Measurements from ENCODE around the gene MBP. TPM values are rescaled to one million over a fixed set of nuclear protein-coding genes. Genes with fewer than 3 reads are reported as not detected.

Gene MBP
- total RNA-seq, 4 donors from 2014 or later = 40.9 to 67.7 (median 51.8) TPM

- Histone ChIP-seq H3K36me3 (no peaks in the 10 kb centered on the region), H3K4me1 (no peaks in the 10 kb centered on the region), H3K27me3 (no peaks in the 10 kb centered on the region), H3K9me3 (no peaks in the 10 kb centered on the region), H3K27ac (no peak overlapping the region), H3K4me3 (no peak overlapping the region)
- DNase-seq = no peak
- TF ChIP-seq CTCF (IDR thresholded peaks at IDR 0.05) (no peak), POLR2A (IDR thresholded peaks at IDR 0.05) (no peak)
These were observed 129.3 kb downstream of the MBP start for GRCh38 chr18:77003316-77003715.

DNA sequence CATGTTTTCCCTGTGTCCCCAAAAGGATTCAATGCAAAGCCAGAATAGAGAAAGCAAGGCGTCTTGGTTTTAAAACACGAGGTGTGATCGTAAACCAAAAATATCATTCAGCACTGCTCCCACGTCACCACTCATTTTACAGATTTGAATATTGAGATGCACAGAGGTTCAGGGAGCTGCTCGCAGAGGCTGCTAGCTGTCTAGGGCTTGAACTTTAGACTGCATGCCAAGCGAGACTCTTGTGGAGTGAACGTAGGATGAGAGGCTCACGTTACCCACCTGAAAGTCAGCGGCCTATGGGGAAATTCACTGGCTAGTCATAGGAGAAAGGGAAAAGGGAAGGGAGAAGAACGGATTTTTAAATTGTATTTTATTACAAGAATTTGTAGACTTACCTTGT lies 130.1 kb downstream of the MBP start:
- H3K27ac ChIP-seq = no peak overlapping the region
- no peaks in the 10 kb centered on the region for H3K27me3 ChIP-seq
- no peaks in the 10 kb centered on the region for H3K4me1 ChIP-seq
- no peak overlapping the region for H3K4me3 ChIP-seq
- DNase-seq = no peak
- no peaks in the 10 kb centered on the region for H3K36me3 ChIP-seq
- H3K9me3 ChIP-seq = no peaks in the 10 kb centered on the region
- TF ChIP-seq CTCF (IDR thresholded peaks at IDR 0.05) (no peak), POLR2A (IDR thresholded peaks at IDR 0.05) (no peak)

- Histone ChIP-seq H3K4me1 (no peaks in the 10 kb centered on the region), H3K27me3 (no peaks in the 10 kb centered on the region), H3K36me3 (no peaks in the 10 kb centered on the region), H3K9me3 (no peaks in the 10 kb centered on the region), H3K4me3 (no peak overlapping the region), H3K27ac (no peak overlapping the region)
- TF ChIP-seq CTCF (IDR thresholded peaks at IDR 0.05) (no peak), POLR2A (IDR thresholded peaks at IDR 0.05) (no peak)
- DNase-seq = peak in 1 of 3 donors; percentile 37
These were observed 130.6 kb downstream of the MBP start for GRCh38 chr18:77001979-77002378.

GRCh38 chr18:77001041-77001440 lies 131.5 kb downstream of the MBP start:
- H3K27me3 ChIP-seq = no peaks in the 10 kb centered on the region
- DNase-seq = peak in 2 of 3 donors; percentile 44 to 45
- H3K4me3 ChIP-seq = no peak overlapping the region
- no peaks in the 10 kb centered on the region for H3K4me1 ChIP-seq
- TF ChIP-seq CTCF (IDR thresholded peaks at IDR 0.05) (no peak), POLR2A (IDR thresholded peaks at IDR 0.05) (no peak)
- H3K36me3 ChIP-seq = no peaks in the 10 kb centered on the region
- H3K9me3 ChIP-seq = no peaks in the 10 kb centered on the region
- no peak overlapping the region for H3K27ac ChIP-seq

GRCh38 chr18:77000527-77000926 lies 132.1 kb downstream of the MBP start:
- H3K27ac ChIP-seq = no peak overlapping the region
- H3K36me3 ChIP-seq = no peaks in the 10 kb centered on the region
- H3K4me3 ChIP-seq = no peak overlapping the region
- no peaks in the 10 kb centered on the region for H3K9me3 ChIP-seq
- TF ChIP-seq CTCF (IDR thresholded peaks at IDR 0.05) (peak; percentile 85 to 97 (median 92)), POLR2A (IDR thresholded peaks at IDR 0.05) (no peak)
- peak in 2 of 3 donors; percentile 70 to 77 for DNase-seq
- no peaks in the 10 kb centered on the region for H3K4me1 ChIP-seq
- no peaks in the 10 kb centered on the region for H3K27me3 ChIP-seq

- Histone ChIP-seq H3K27ac (no peak overlapping the region), H3K27me3 (no peaks in the 10 kb centered on the region), H3K4me3 (no peak overlapping the region), H3K9me3 (no peaks in the 10 kb centered on the region), H3K4me1 (no peaks in the 10 kb centered on the region), H3K36me3 (no peaks in the 10 kb centered on the region)
- TF ChIP-seq CTCF (IDR thresholded peaks at IDR 0.05) = no peak
- TF ChIP-seq POLR2A (IDR thresholded peaks at IDR 0.05) = no peak
- peak in 2 of 3 donors; percentile 29 to 42 for DNase-seq
These were observed 133.5 kb downstream of the MBP start for GRCh38 chr18:76999077-76999476.
